Retinal pigment epithelial cell (primary cell): ENCODE results near the gene SLC2A9.
"Not testable (repeated sequence)": the region's sequence is repeated elsewhere in the genome, so short reads cannot be mapped to it uniquely, and the experiment has no call there.

ENCODE experiments used
- DNase-seq: peaks from one replicate; pipeline ENCODE4 v3.0.0-alpha.2; 2010; ENCODE audit warnings: low read depth
- H3K4me3 ChIP-seq: 2 replicates; pipeline ENCODE4 v1.5.1; 2011; ENCODE audit warnings: mild to moderate bottlenecking, low read length, control low read depth, moderate library complexity
- TF ChIP-seq, protein P1 (sequence below): conservative IDR thresholded peaks from 2 replicates; pipeline ENCODE4 v1.5.1; 2011; ENCODE audit warnings: low read depth, low read length, control low read depth, inconsistent platforms

Gene SLC2A9

DNA sequence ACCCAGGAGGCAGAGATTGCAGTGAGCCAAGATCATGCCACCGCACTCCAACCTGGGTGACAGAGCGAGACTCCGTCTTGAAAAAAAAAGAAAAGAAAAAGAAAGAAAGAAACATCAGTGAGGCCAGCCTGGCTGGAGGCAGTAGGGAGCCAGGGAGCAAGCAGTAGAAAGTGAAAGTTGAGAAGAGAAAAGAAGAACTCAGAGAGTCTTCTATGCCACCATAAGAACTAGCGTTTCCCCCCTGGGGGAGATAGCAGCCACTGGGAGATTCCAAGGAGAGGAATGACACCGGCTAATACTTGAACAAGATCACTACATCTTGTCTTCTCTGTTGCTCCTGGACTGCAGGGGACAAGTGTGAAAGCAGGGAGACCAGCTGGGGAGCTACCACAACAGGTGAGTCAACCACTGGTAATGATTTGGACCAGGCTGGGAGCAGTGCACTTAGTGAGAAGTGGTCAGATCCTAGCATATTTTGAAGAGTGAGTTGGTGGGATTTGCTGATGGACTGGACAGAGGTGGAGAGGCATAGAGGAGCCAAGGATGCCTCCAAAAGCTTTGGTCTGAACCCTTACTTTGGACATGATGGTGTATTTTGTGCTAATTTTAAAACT, 33.4 kb downstream of the SLC2A9 start:
- TF ChIP-seq, protein P1, sequence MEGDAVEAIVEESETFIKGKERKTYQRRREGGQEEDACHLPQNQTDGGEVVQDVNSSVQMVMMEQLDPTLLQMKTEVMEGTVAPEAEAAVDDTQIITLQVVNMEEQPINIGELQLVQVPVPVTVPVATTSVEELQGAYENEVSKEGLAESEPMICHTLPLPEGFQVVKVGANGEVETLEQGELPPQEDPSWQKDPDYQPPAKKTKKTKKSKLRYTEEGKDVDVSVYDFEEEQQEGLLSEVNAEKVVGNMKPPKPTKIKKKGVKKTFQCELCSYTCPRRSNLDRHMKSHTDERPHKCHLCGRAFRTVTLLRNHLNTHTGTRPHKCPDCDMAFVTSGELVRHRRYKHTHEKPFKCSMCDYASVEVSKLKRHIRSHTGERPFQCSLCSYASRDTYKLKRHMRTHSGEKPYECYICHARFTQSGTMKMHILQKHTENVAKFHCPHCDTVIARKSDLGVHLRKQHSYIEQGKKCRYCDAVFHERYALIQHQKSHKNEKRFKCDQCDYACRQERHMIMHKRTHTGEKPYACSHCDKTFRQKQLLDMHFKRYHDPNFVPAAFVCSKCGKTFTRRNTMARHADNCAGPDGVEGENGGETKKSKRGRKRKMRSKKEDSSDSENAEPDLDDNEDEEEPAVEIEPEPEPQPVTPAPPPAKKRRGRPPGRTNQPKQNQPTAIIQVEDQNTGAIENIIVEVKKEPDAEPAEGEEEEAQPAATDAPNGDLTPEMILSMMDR: no peak
- no peak overlapping the region for H3K4me3 ChIP-seq
- DNase-seq: no peak

DNA sequence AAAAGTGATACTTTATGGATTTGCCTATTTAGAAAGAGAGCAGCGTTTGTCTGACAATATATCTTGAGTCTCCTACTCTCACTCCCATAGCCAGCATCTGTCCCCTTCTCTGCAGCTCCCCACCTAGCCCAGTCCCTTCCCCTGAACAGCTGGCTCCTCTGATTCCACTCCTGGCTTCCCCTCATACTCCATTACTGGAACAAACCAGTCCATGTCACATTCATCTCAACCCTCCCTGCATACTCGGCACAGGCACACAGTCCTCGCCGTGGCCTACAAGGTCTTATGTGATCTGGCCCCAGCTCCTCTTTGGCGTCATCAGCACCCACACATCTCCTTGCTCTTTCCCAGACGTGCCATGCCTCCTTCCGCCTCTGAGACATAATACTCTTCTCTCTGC, 36.7 kb downstream of the SLC2A9 start:
- TF ChIP-seq, protein P1: no peak
- DNase-seq: no peak
- H3K4me3 ChIP-seq: no peak overlapping the region

DNA sequence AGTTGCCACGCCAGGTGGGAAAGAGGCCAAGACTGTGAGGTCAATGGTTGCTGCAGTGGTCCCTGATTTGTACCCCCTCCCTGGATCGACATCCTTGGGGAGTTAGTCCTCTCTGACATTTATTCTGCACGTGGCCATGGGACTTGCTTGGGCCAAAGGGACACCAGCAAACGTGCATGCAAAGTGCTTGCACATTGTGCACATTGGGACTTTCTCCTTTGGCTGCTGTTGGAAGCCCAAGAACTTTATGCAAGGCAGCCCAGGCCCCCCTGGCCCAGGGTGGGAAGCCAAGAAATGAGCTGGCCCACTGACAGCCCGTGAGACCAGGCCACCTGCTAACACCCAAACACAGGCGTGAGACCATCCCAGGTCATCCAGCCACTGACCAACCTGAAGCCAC, 38.1 kb downstream of the SLC2A9 start:
- TF ChIP-seq, protein P1: no peak
- DNase-seq: no peak
- H3K4me3 ChIP-seq: no peak overlapping the region

DNA sequence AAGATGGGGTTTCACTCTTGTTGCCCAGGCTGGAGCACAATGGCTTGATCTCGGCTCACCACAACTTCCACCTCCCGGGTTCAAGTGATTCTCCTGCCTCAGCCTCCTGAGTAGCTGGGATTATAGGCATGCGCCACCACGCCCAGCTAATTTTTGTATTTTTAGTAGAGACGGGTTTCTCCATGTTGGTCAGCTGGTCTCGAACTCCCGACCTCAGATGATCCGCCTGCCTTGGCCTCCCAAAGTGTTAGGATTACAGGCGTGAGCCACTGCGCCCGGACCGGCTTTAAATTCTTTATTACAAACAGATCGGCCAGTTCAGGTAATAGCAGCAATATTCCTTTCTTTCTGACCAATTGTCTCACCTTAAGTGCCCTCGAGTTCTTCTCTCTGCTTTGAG, 39.4 kb downstream of the SLC2A9 start:
- H3K4me3 ChIP-seq, DNase-seq: not testable (repeated sequence)

DNA sequence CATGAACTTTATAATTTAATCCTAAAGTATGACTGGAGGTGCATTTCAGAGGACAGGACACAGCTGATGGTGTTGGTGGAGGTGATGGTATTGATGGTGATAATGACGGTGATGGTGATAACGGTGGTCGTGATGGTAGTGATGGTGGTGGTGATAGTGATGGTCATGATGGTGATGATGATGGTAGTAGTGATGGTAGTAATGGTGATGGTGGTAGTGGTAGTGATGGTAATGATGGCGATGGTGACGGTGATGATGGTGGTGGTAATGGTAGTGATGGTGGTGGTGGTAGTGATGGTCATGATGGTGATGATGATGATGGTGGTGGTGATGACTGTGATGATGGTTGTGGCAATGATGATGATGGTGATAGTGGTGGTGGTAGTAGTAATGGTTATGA, 40.4 kb downstream of the SLC2A9 start:
- no peak for DNase-seq
- no peak overlapping the region for H3K4me3 ChIP-seq
- TF ChIP-seq, protein P1: no peak

DNA sequence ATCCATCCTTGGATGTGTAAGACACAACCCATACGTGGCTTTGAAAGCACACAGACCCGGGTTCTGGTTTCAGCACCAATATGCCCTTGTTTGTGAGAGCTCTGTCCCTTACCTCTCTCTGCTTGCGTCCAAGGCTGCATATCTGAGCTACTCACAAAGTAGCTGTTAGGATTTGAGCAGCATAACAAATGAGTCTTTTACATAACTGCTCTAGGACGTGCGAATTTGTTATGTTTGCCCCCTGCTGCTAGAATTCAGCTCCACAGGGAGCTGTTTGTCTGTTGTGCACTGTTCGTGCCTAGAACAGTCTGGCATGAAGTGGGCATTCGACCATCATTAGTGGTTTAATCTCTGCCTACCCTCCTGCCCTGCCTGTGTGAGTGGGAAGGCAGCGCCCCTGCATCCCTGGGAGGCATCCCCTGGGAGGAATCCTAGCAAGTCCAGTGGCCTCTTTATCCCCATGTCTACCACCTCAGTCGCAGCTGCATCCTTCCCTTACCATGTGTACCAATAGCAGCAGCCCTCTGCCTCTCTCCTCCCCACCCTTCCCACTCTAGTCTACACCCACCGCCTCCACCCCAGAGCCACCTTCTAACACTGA, 42.1 kb downstream of the SLC2A9 start:
- no peak for DNase-seq
- no peak overlapping the region for H3K4me3 ChIP-seq
- TF ChIP-seq, protein P1: no peak

DNA sequence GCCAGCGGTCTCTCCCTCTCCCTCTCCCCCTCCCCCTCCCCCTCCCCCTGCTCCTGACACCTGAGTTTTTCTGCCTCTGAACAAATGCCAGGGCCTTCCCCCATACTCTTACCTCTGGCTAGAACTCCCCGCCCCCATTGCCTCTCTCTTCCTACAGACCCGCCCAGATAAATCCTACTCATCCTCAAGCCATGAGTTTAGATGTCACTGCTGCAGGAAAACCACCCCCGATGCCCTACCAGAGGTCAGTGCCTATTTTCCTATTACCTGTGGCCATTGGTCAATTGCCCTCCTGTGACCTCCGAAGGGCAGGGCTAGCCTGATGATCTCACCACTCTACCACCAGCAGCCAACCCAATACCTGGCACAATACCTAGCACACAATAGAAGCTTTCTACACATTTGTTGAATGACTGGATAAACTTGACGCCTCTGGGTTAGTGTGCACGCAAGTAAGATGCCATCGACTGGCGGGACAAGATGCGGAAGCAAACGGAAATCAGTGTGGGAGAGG, 43.7 kb downstream of the SLC2A9 start:
- no peak overlapping the region for H3K4me3 ChIP-seq
- DNase-seq: no peak
- TF ChIP-seq, protein P1: no peak
